ENCODE results near the gene SND1.

The SND1 gene

DNA sequence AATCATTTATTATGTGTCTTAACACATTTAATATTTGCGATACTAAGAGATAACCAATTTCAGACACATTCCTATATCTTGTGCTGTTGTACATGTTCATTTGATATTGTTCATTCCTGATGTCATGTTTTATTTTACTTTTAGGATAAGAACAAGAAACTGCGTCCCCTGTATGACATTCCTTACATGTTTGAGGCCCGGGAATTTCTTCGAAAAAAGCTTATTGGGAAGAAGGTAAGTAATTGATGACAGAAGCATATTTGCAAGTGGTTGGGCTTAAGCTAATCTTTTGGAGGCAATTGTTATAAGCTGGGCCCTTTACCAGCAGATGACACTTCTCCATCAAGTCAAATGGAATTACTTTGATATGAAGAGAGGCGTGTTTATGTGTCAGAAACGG lies 155.3 kb downstream of the SND1 start:
- no peak for DNase-seq (ENCODE audit: low read depth)

DNA sequence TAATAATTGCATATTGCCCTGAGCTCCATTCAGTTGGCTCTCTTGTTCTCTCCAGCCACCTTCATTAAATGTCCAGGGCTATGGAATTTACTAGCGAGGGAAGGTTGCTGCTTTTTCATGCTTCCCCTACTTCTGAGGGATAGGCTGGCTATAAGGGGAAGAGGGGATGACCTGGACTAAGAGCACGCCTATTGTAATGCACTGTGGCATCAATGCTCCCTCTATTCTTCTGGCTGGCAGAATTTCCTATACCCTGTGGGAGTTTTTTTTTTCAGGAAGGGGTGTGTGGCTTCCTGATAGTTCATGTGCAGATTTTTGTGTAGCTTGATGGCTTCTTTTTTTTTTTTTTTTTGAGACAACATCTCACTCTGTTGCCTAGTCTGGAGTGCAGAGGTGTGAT lies 155.8 kb downstream of the SND1 start:
- no peak for DNase-seq (ENCODE audit: low read depth)

DNA sequence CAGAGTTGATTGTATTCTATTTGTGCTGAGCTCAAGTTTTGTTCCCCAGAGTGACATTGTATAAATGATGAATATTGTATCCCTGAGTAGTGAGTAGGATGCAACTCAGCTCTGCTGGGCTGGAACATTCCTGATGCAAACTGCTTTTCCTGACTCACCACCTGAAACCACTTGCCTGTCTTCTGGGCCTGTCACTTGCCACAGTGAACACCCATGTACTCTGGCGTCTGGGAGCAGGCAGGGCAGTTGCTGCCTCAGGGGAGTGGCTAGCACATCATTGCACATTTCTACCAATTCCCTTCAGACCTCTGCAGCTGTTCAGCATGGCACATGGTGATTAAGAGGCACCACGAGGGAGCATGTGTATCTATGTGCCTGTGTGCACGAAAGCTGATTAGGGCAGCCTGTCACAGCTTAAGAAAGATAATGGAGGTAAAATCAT lies 157.3 kb downstream of the SND1 start:
- no peak for DNase-seq (ENCODE audit: low read depth)

GRCh38 chr7:127810113-127810512 lies 158.1 kb downstream of the SND1 start:
- no peak for DNase-seq (ENCODE audit: low read depth)

DNA sequence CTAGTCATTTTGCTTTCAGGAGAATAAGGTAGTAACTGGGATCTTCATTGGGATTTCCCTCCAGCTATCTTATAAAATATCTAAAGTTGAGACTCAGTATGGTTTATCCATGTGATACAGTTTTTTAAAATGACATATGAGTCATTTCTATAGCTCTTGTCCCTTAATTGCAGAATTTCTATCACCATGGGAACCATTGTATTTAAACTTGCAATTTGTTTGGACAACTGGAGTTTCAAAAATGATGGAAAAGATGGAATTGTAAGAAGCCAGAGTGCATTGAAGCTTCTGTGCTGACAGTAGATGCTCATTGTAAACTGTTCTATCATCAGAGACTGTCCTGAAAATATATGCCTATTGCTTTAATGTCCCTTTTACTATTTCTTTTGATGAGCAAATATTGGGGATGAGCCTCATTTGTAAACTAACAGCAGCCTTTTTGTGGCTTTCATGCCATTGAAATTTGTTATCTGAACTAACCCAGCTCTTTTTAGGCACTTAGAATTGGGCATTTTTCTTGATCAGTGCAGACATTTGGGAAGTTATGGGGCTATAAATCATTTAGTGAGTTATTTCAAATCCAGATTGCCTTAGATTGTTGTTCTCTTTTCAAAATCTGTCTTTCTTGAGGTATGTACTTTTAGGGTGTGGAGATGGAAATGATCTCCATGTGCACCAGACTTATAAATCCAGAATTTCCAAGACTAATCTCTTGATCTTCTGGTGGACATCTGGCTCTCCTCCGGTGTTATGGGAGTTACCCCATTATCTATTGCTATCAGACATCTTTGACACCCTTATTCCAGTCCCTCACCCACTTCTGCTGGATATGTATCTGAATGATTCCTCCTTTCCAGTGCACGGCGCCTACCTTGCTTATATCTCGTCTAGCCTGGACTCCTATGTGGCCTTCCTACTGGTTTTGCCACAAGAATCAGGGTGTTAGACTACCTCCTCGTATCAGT lies 159.0 kb downstream of the SND1 start:
- DNase-seq (ENCODE audit: low read depth), result no peak

GRCh38 chr7:127812540-127812939 lies 160.5 kb downstream of the SND1 start:
- DNase-seq (ENCODE audit: low read depth), result no peak

GRCh38 chr7:127813991-127814541 lies 162.1 kb downstream of the SND1 start:
- no peak for DNase-seq (ENCODE audit: low read depth)

- no peak for DNase-seq (ENCODE audit: low read depth)
These were observed 163.7 kb downstream of the SND1 start for GRCh38 chr7:127815631-127816145.

GRCh38 chr7:127816354-127817190 lies 164.6 kb downstream of the SND1 start:
- no peak for DNase-seq (ENCODE audit: low read depth)

GRCh38 chr7:127817466-127817865 lies 165.5 kb downstream of the SND1 start:
- DNase-seq (ENCODE audit: low read depth), result no peak

DNA sequence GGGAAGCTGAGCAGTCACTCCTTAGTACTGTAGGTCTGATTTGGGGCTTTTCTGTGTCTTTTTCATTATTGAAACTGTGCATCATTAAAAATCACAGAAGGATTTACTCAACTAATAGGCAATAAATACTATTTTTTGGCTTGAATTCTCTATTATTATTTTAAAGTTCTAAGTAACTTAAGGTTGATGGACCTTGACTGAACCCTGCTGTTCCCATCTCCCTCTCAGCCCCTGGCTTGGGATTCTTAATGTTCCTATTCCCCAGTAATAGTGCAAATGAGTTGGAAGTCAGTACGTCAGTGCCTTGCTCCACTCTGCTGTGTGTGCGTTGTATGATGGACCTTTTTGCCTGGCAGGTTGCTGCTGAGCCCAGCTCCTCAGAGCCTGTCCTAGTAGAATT lies 166.3 kb downstream of the SND1 start:
- no peak for DNase-seq (ENCODE audit: low read depth)

DNA sequence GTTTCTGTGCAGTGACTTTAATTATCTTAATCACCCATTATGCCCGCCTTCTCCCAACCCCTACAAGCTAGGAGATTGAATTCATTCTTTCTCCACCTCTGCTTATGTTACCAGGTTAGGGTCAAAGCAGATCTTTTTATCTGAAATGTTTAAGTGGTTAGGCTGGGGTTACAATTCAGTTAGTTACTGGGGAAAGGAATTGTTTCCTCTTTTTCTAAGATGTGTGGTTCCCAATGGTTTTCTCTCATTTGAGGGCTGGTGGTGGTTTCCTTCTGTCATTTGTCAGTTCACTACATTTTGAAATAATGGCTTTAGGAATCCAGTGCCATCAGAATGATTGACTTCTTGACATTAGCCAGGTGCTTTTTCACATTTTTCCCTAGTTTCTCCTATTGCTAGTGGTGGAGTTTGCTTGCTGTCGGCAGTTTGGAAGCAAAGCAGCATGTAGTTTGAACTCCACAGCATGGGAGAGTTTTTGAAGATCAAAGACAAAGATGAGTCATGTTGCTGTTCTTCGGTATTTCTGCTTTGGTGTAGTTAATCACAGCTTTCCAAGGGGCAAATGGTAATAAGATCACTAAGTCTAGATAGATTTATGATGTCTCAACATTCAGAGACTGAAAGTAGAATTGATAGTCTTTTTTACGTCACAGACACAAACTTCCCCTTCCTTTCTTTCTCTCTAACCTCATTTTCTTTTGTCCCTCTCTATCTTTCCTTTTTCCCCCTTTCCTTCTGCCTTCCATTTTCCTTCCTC lies 168.2 kb downstream of the SND1 start:
- no peak for DNase-seq (ENCODE audit: low read depth)

GRCh38 chr7:127820732-127821085 lies 168.7 kb downstream of the SND1 start:
- no peak for DNase-seq (ENCODE audit: low read depth)

- no peak for DNase-seq (ENCODE audit: low read depth)
These were observed 169.2 kb downstream of the SND1 start for GRCh38 chr7:127821146-127821545.

GRCh38 chr7:127822822-127823508 lies 171.0 kb downstream of the SND1 start:
- DNase-seq (ENCODE audit: low read depth), result no peak

DNA sequence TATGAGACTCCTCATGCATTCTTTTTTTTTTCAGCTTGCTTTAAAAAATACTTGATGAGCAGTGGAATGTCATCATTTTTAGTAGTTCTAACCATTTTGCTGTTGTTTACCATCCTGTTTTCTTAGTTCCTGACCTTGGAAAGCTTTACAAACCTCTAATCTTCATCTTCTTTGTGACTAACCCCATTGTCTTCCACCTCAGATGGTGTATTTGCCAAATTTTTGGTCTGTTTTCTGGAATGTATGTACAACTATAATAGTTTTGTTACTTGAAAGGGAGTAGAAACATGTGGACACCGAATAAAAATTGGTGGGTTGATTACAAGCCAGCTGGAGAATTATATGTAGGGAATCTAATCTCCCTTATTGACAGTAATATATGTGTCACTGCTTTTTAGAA lies 172.7 kb downstream of the SND1 start:
- DNase-seq (ENCODE audit: low read depth), result no peak

- DNase-seq (ENCODE audit: low read depth), result no peak
These were observed 177.0 kb downstream of the SND1 start for GRCh38 chr7:127828843-127829500.

- DNase-seq (ENCODE audit: low read depth), result no peak
These were observed 179.6 kb downstream of the SND1 start for GRCh38 chr7:127831318-127832219.

DNA sequence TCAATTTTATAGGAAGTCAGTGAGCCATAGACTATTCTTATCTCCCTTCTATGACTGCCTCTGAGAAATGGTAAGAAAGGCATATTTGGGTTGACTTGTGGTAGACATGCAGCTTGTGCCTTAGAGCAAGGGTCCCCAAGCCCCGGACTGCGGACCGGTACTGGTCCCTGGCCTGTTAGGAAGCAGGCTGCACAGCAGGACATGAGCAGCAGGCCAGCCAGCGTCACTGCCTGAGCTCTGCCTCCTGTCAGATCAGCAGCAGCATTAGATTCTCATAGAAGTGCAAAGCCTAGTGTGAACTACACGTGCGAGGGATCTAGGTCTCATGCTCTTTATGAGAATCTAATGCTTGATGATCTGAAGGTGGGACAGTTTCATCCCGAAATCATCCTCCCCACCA lies 180.6 kb downstream of the SND1 start:
- no peak for DNase-seq (ENCODE audit: low read depth)

GRCh38 chr7:127833641-127834040 lies 181.6 kb downstream of the SND1 start:
- DNase-seq (ENCODE audit: low read depth), result no peak

Data from activated T-cell treated with anti-CD3 and anti-CD28 coated beads for 48 hours (primary cell).